ENCODE results near the gene NFIC. TPM values are rescaled to one million over a fixed set of nuclear protein-coding genes. Genes with fewer than 3 reads are reported as not detected.

Gene NFIC
- polyA plus RNA-seq, 4 donors, result 4.5 to 37.9 (median 8.2) TPM

DNA sequence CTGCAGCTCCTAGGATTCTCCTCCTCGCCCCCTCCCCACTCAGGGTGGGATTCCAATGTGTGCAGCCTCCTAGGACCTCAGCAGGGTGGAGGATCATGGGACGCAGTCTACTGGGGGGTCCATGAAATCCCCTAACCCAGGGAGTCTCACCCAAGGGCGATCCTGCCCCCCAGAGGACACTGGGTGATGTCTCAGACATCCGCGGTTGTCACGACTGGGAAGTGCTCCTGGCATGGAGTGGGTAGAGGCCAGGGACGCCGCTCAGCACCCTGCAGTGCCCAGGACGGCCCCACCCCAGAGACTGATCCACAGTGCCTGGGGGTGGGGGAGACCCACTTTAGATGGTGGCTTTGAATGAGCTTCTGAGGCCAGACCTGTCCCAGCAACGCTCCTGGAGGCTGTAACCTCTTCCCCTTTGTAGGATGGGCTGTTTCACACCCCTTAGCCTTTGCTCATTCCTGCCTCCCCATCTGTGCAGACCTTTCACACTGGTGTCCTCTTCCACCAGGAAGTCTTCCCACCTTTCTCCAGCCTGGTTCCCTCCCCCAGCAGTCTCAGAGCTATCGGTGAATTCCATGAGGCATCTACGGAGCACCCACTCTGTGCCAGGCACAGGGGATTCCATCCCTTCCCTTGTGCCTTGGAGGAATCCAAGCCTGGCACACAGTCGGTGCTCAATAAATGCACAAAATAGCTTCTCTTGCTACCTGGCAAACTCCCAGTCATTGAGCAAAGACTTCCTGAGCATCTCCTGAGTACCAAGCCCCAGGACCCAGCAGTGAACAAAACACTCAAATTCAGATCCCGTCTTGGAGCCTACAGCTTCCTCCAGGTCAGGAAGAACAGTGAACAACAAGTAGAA lies 103.5 kb downstream of the NFIC start:
- Histone ChIP-seq H3K27me3 (ENCODE audit: control insufficient read depth in 3 of 3, insufficient read depth in 3 of 3, low read length in 3 of 3) (peaks cover 0 to 15% (median 0%) of the 10 kb centered on the region in 3 donors), H3K4me1 (ENCODE audit: control insufficient read depth in 3 of 3, insufficient read depth in 2 of 3, low read depth in 1 of 3, low read length in 2 of 3) (peaks cover 0 to 28% (median 4%) of the 10 kb centered on the region in 3 donors), H3K9me3 (ENCODE audit: control insufficient read depth in 2 of 2, insufficient read depth in 1 of 2, low read depth in 1 of 2, low read length in 1 of 2) (peaks cover 0 to 46% of the 10 kb centered on the region in 2 donors), H3K4me3 (ENCODE audit: low read depth in 1 of 3, low read length in 3 of 3) (no peak overlapping the region), H3K36me3 (ENCODE audit: control insufficient read depth in 3 of 3, insufficient read depth in 2 of 3, low read depth in 1 of 3, low read length in 3 of 3) (peaks cover 0 to 29% (median 2%) of the 10 kb centered on the region in 3 donors), H3K27ac (ENCODE audit: low read depth in 1 of 3, low read length in 2 of 3) (no peak overlapping the region)
- no peak for FAIRE-seq
- no peak for DNase-seq
- 53 to 60% (median 58%) methylated on average over 13 to 14 of the region's 14 CpGs for WGBS, 3 donors

- Histone ChIP-seq H3K4me1 (ENCODE audit: control insufficient read depth in 3 of 3, insufficient read depth in 2 of 3, low read depth in 1 of 3, low read length in 2 of 3) (peaks cover 0 to 34% (median 4%) of the 10 kb centered on the region in 3 donors), H3K27me3 (ENCODE audit: control insufficient read depth in 3 of 3, insufficient read depth in 3 of 3, low read length in 3 of 3) (peaks cover 0 to 9% (median 0%) of the 10 kb centered on the region in 3 donors), H3K36me3 (ENCODE audit: control insufficient read depth in 3 of 3, insufficient read depth in 2 of 3, low read depth in 1 of 3, low read length in 3 of 3) (peaks cover 0 to 36% (median 2%) of the 10 kb centered on the region in 3 donors), H3K27ac (ENCODE audit: low read depth in 1 of 3, low read length in 2 of 3) (no peak overlapping the region), H3K4me3 (ENCODE audit: low read depth in 1 of 3, low read length in 3 of 3) (no peak overlapping the region), H3K9me3 (ENCODE audit: control insufficient read depth in 2 of 2, insufficient read depth in 1 of 2, low read depth in 1 of 2, low read length in 1 of 2) (peaks cover 0 to 43% of the 10 kb centered on the region in 2 donors)
- 62 to 65% (median 62%) methylated on average over 11 of the region's 11 CpGs for WGBS, 3 donors
- FAIRE-seq, result no peak
- DNase-seq, result no peak
Observed at GRCh38 chr19:3470500-3471128, 104.2 kb downstream of the NFIC start.

- no peak for DNase-seq
- Histone ChIP-seq H3K4me3 (ENCODE audit: low read depth in 1 of 3, low read length in 3 of 3) (no peak overlapping the region), H3K27me3 (ENCODE audit: control insufficient read depth in 3 of 3, insufficient read depth in 3 of 3, low read length in 3 of 3) (peaks cover 0 to 3% (median 0%) of the 10 kb centered on the region in 3 donors), H3K27ac (ENCODE audit: low read depth in 1 of 3, low read length in 2 of 3) (peak overlapping the region in 1 of 3 donors; percentile 87), H3K9me3 (ENCODE audit: control insufficient read depth in 2 of 2, insufficient read depth in 1 of 2, low read depth in 1 of 2, low read length in 1 of 2) (peaks cover 0 to 29% of the 10 kb centered on the region in 2 donors), H3K36me3 (ENCODE audit: control insufficient read depth in 3 of 3, insufficient read depth in 2 of 3, low read depth in 1 of 3, low read length in 3 of 3) (peaks cover 0 to 46% (median 7%) of the 10 kb centered on the region in 3 donors), H3K4me1 (ENCODE audit: control insufficient read depth in 3 of 3, insufficient read depth in 2 of 3, low read depth in 1 of 3, low read length in 2 of 3) (peaks cover 0 to 34% (median 4%) of the 10 kb centered on the region in 3 donors)
- WGBS, 3 donors, result 29 to 36% (median 35%) methylated on average over 24 of the region's 24 CpGs
- FAIRE-seq, result no peak
Observed at GRCh38 chr19:3471954-3472655, 105.7 kb downstream of the NFIC start.

DNA sequence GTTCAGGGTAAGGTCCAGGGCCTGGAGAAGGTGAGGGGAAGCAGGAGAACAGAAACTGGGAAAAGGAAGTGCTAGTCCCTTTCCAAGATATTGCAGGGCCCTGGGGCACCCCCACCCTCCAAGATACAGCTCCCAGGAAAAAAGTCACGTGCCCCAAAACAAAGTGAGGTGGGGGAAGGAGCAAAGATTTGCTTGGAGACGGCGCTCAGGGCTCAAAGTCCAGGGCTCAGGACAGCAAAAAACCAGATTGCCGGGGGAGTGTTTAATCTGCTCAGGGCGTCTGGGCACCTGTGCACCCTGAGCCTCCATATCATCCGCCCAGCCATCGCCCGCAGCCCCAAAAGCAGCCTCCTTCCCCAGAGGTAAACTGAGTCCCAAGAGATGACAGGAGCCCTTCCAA lies 107.6 kb downstream of the NFIC start:
- Histone ChIP-seq H3K4me1 (ENCODE audit: control insufficient read depth in 3 of 3, insufficient read depth in 2 of 3, low read depth in 1 of 3, low read length in 2 of 3) (peaks cover 0 to 37% (median 4%) of the 10 kb centered on the region in 3 donors), H3K36me3 (ENCODE audit: control insufficient read depth in 3 of 3, insufficient read depth in 2 of 3, low read depth in 1 of 3, low read length in 3 of 3) (peaks cover 0 to 63% (median 7%) of the 10 kb centered on the region in 3 donors), H3K27ac (ENCODE audit: low read depth in 1 of 3, low read length in 2 of 3) (peak overlapping the region; percentile 71 to 87 (median 79)), H3K4me3 (ENCODE audit: low read depth in 1 of 3, low read length in 3 of 3) (peak overlapping the region in 1 of 3 donors; percentile 1), H3K27me3 (ENCODE audit: control insufficient read depth in 3 of 3, insufficient read depth in 3 of 3, low read length in 3 of 3) (peaks cover 0 to 3% (median 0%) of the 10 kb centered on the region in 3 donors), H3K9me3 (ENCODE audit: control insufficient read depth in 2 of 2, insufficient read depth in 1 of 2, low read depth in 1 of 2, low read length in 1 of 2) (peaks cover 0 to 14% of the 10 kb centered on the region in 2 donors)
- DNase-seq (peak; percentile 95 to 96), FAIRE-seq (no peak)
- 16 to 66% (median 23%) methylated on average over 8 of the region's 8 CpGs for WGBS, 3 donors

- no peak for DNase-seq
Observed at GRCh38 chr19:3474614-3475013, 108.2 kb downstream of the NFIC start.

GRCh38 chr19:3475449-3475848 lies 109.1 kb downstream of the NFIC start:
- Histone ChIP-seq H3K4me3 (ENCODE audit: low read depth in 1 of 3, low read length in 3 of 3) (no peak overlapping the region), H3K9me3 (ENCODE audit: control insufficient read depth in 2 of 2, insufficient read depth in 1 of 2, low read depth in 1 of 2, low read length in 1 of 2) (peaks cover 0 to 5% of the 10 kb centered on the region in 2 donors), H3K36me3 (ENCODE audit: control insufficient read depth in 3 of 3, insufficient read depth in 2 of 3, low read depth in 1 of 3, low read length in 3 of 3) (peaks cover 0 to 60% (median 7%) of the 10 kb centered on the region in 3 donors), H3K4me1 (ENCODE audit: control insufficient read depth in 3 of 3, insufficient read depth in 2 of 3, low read depth in 1 of 3, low read length in 2 of 3) (peaks cover 0 to 41% (median 4%) of the 10 kb centered on the region in 3 donors), H3K27ac (ENCODE audit: low read depth in 1 of 3, low read length in 2 of 3) (no peak overlapping the region), H3K27me3 (ENCODE audit: control insufficient read depth in 3 of 3, insufficient read depth in 3 of 3, low read length in 3 of 3) (peaks cover 0 to 3% (median 0%) of the 10 kb centered on the region in 3 donors)
- WGBS, 3 donors, result 86 to 93% (median 91%) methylated on average over 4 of the region's 4 CpGs
- FAIRE-seq, result no peak
- DNase-seq, result no peak

More at GRCh38 chr19:3474614-3475013, 108.2 kb downstream of the NFIC start:
- Histone ChIP-seq H3K27ac (ENCODE audit: low read depth in 1 of 3, low read length in 2 of 3) (peak overlapping the region; percentile 71 to 87 (median 79)), H3K4me3 (ENCODE audit: low read depth in 1 of 3, low read length in 3 of 3) (peak overlapping the region in 1 of 3 donors; percentile 1), H3K27me3 (ENCODE audit: control insufficient read depth in 3 of 3, insufficient read depth in 3 of 3, low read length in 3 of 3) (peaks cover 0 to 3% (median 0%) of the 10 kb centered on the region in 3 donors), H3K9me3 (ENCODE audit: control insufficient read depth in 2 of 2, insufficient read depth in 1 of 2, low read depth in 1 of 2, low read length in 1 of 2) (peaks cover 0 to 11% of the 10 kb centered on the region in 2 donors), H3K4me1 (ENCODE audit: control insufficient read depth in 3 of 3, insufficient read depth in 2 of 3, low read depth in 1 of 3, low read length in 2 of 3) (peaks cover 0 to 41% (median 4%) of the 10 kb centered on the region in 3 donors), H3K36me3 (ENCODE audit: control insufficient read depth in 3 of 3, insufficient read depth in 2 of 3, low read depth in 1 of 3, low read length in 3 of 3) (peaks cover 0 to 60% (median 7%) of the 10 kb centered on the region in 3 donors)
- 39 to 76% (median 62%) methylated on average over 2 of the region's 2 CpGs for WGBS, 3 donors
- no peak for FAIRE-seq

DNA sequence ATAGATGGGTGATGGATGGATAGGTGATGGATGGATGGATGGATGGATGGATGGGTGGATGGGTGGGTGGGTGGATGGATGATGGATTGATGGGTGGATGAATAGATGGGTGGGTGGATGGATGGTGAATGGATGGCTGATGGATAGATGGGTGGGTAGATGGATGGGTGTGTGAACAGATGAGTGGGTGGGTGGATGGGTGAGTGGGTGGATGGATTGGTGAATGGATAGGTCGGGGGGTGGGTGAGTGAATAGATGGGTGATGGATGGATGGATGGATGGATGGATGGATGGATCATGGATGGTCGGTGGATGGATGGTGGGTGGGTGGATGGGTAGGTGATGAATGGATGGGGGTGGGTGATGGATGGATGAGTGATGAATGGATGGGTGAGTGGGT lies 110.4 kb downstream of the NFIC start:
- Histone ChIP-seq H3K27me3 (ENCODE audit: control insufficient read depth in 3 of 3, insufficient read depth in 3 of 3, low read length in 3 of 3) (peaks cover 0 to 4% (median 3%) of the 10 kb centered on the region in 3 donors), H3K27ac (ENCODE audit: low read depth in 1 of 3, low read length in 2 of 3) (no peak overlapping the region), H3K36me3 (ENCODE audit: control insufficient read depth in 3 of 3, insufficient read depth in 2 of 3, low read depth in 1 of 3, low read length in 3 of 3) (peaks cover 0 to 60% (median 7%) of the 10 kb centered on the region in 3 donors), H3K9me3 (ENCODE audit: control insufficient read depth in 2 of 2, insufficient read depth in 1 of 2, low read depth in 1 of 2, low read length in 1 of 2) (peaks cover 0 to 5% of the 10 kb centered on the region in 2 donors), H3K4me3 (ENCODE audit: low read depth in 1 of 3, low read length in 3 of 3) (no peak overlapping the region), H3K4me1 (ENCODE audit: control insufficient read depth in 3 of 3, insufficient read depth in 2 of 3, low read depth in 1 of 3, low read length in 2 of 3) (peaks cover 0 to 55% (median 4%) of the 10 kb centered on the region in 3 donors)
- FAIRE-seq, result no peak
- WGBS, 3 donors, result 70 to 95% (median 93%) methylated on average over 2 of the region's 2 CpGs
- no peak for DNase-seq

DNA sequence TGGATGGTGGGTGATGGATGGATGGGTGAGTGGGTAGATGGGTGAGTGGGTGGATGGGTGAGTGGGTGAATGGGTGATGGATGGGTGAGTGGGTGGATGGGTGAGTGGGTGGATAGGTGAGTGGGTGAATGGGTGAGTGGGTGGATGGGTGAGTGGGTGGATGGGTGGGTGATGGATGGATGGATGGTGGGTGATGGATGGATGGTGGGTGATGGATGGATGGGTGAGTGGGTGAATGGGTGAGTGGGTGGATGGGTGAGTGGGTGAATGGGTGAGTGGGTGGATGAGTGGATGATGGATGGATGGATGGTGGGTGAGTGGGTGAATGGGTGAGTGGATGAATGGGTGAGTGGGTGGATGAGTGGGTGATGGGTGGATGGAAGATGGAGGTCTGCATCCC lies 111.1 kb downstream of the NFIC start:
- no peak for FAIRE-seq
- Histone ChIP-seq H3K27me3 (ENCODE audit: control insufficient read depth in 3 of 3, insufficient read depth in 3 of 3, low read length in 3 of 3) (peaks cover 0 to 6% (median 3%) of the 10 kb centered on the region in 3 donors), H3K9me3 (ENCODE audit: control insufficient read depth in 2 of 2, insufficient read depth in 1 of 2, low read depth in 1 of 2, low read length in 1 of 2) (peaks cover 0 to 5% of the 10 kb centered on the region in 2 donors), H3K4me3 (ENCODE audit: low read depth in 1 of 3, low read length in 3 of 3) (no peak overlapping the region), H3K27ac (ENCODE audit: low read depth in 1 of 3, low read length in 2 of 3) (peak overlapping the region in 1 of 3 donors; percentile 96), H3K36me3 (ENCODE audit: control insufficient read depth in 3 of 3, insufficient read depth in 2 of 3, low read depth in 1 of 3, low read length in 3 of 3) (peaks cover 0 to 53% (median 7%) of the 10 kb centered on the region in 3 donors), H3K4me1 (ENCODE audit: control insufficient read depth in 3 of 3, insufficient read depth in 2 of 3, low read depth in 1 of 3, low read length in 2 of 3) (peaks cover 0 to 55% (median 4%) of the 10 kb centered on the region in 3 donors)
- no peak for DNase-seq
